Panc1 (cell line): Measurements from ENCODE around the gene LRBA. TPM values are rescaled to one million over a fixed set of nuclear protein-coding genes. Genes with fewer than 3 reads are reported as not detected.

ENCODE experiments used
- ATAC-seq: fragments of 200-7000 bp; cut with Tn5 transposase; 2 replicates; pipeline ENCODE4 v1.9.1; 2020; ENCODE audit warnings: mild to moderate bottlenecking, moderate library complexity
- BruUV-seq: library from RNA; stranded (reverse); fragments of 400-500 nt; replicated peaks from 2 replicates; lab custom pipeline; 2021; lab: Mats Ljungman, UMichigan
- CTCF ChIA-PET: fragments of 300-600 bp; sonication (Branson Sonifier 250); formaldehyde crosslinking; loops from one replicate; lab custom pipeline; 2022; ENCODE audit warnings: antibody characterized with exemption; lab: Charles Lee
- POLR2A ChIA-PET: fragments of 300-600 bp; sonication (Branson Sonifier 250); formaldehyde crosslinking; loops from one replicate; lab custom pipeline; 2022; ENCODE audit warnings: antibody characterized with exemption; lab: Charles Lee
- DNase-seq: peaks from one replicate; pipeline ENCODE4 v3.0.0-alpha.2; 2010; ENCODE audit warnings: low read depth, low spot score
- H3K27ac ChIP-seq: 2 replicates; pipeline ENCODE4 v1.5.1; 2011; ENCODE audit warnings: mild to moderate bottlenecking, low read length, inconsistent platforms
- H3K27me3 ChIP-seq: fragments of 200-500 bp; sonication (Bioruptor generic); 2 replicates; pipeline ENCODE4 v1.6.0; 2014; ENCODE audit warnings: low read length, inconsistent platforms; ENCODE audit not compliant: control insufficient read depth, insufficient read depth
- H3K36me3 ChIP-seq: fragments of 200-500 bp; sonication (Bioruptor generic); 2 replicates; pipeline ENCODE4 v1.5.1; 2014; ENCODE audit warnings: inconsistent platforms, mild to moderate bottlenecking, low read length, moderate library complexity; ENCODE audit not compliant: control insufficient read depth, insufficient read depth
- H3K4me1 ChIP-seq: 2 replicates; pipeline ENCODE4 v1.5.1; 2011; ENCODE audit warnings: inconsistent platforms, mild to moderate bottlenecking, low read length, moderate library complexity; ENCODE audit not compliant: control insufficient read depth, insufficient read depth
- H3K4me3 ChIP-seq, 2 experiments: 2 replicates each; pipeline ENCODE4 v1.5.1; 2011 to 2012; ENCODE audit warnings: low read depth in 2 of 2, low read length in 2 of 2, mild to moderate bottlenecking in 2 of 2, inconsistent platforms in 1 of 2, moderate library complexity in 1 of 2
- H3K9me3 ChIP-seq: fragments of 200-500 bp; sonication (Bioruptor generic); 2 replicates; pipeline ENCODE4 v1.5.1; 2014; ENCODE audit warnings: low read depth, mild to moderate bottlenecking, inconsistent platforms, low read length, moderate library complexity; ENCODE audit not compliant: control insufficient read depth, insufficient read depth
- POLR2AphosphoS5 ChIP-seq: IDR thresholded peaks from 2 replicates; pipeline ENCODE4 v1.6.1; 2012; ENCODE audit warnings: mild to moderate bottlenecking, low read depth, low read length, moderate library complexity
- SIN3A ChIP-seq: IDR thresholded peaks from 2 replicates; pipeline ENCODE4 v1.6.1; 2012; ENCODE audit warnings: low read depth, mild to moderate bottlenecking, low read length, moderate library complexity, borderline replicate concordance; ENCODE audit not compliant: insufficient read depth
- TCF7L2 ChIP-seq: IDR thresholded peaks from 2 replicates; pipeline ENCODE4 v1.6.1; 2011; ENCODE audit warnings: mild to moderate bottlenecking, low read depth, low read length, inconsistent platforms
- in situ Hi-C: cut with HindIII; loops from 2 replicates; pipeline ENCODE4 v1.10.0; 2016; ENCODE audit warnings: low sequenced_read_pairs, low pct_unique_long_range_greater_than_20kb
- intact Hi-C: fragments of 100-400 bp; cut with micrococcal nuclease; formaldehyde crosslinking; loops from one replicate; pipeline ENCODE4 v1.10.0; 2022; ENCODE audit not compliant: unreplicated experiment
- total RNA-seq: library from RNA; stranded (reverse); gene quantifications from one replicate; pipeline ENCODE4 v1.2.1, GENCODE V29; 2021; ENCODE audit not compliant: unreplicated experiment
- TF ChIP-seq, protein P1 (sequence below): fragments of 450-650 bp; IDR thresholded peaks from 2 replicates; pipeline ENCODE4 v1.5.1; 2017; ENCODE audit warnings: mild to moderate bottlenecking
- TF ChIP-seq, protein P2 (sequence below), 2 experiments: IDR thresholded peaks; 2 replicates each; pipeline ENCODE4 v1.6.1; 2011 to 2012; ENCODE audit warnings: low read depth in 2 of 2, control low read depth in 1 of 2, low read length in 1 of 2, mild to moderate bottlenecking in 1 of 2, moderate library complexity in 1 of 2; ENCODE audit not compliant: insufficient read depth in 1 of 2

The LRBA gene
- total RNA-seq, 1 experiment from 2014 or later: 26.4 TPM

GRCh38 chr4:151021637-151022334 lies 6.7 kb upstream of the LRBA start:
- intact Hi-C loops: no loop called here
- no TSS peak for BruUV-seq
- ChIA-PET CTCF (no interaction called here), POLR2A (no interaction called here)
- Histone ChIP-seq H3K9me3 (no peaks in the 10 kb centered on the region), H3K27me3 (no peaks in the 10 kb centered on the region), H3K27ac (no peak overlapping the region), H3K4me1 (no peaks in the 10 kb centered on the region), H3K4me3 (no peak overlapping the region), H3K36me3 (no peaks in the 10 kb centered on the region)
- DNase-seq: no peak
- no peak for ATAC-seq
- TF ChIP-seq, protein P1, sequence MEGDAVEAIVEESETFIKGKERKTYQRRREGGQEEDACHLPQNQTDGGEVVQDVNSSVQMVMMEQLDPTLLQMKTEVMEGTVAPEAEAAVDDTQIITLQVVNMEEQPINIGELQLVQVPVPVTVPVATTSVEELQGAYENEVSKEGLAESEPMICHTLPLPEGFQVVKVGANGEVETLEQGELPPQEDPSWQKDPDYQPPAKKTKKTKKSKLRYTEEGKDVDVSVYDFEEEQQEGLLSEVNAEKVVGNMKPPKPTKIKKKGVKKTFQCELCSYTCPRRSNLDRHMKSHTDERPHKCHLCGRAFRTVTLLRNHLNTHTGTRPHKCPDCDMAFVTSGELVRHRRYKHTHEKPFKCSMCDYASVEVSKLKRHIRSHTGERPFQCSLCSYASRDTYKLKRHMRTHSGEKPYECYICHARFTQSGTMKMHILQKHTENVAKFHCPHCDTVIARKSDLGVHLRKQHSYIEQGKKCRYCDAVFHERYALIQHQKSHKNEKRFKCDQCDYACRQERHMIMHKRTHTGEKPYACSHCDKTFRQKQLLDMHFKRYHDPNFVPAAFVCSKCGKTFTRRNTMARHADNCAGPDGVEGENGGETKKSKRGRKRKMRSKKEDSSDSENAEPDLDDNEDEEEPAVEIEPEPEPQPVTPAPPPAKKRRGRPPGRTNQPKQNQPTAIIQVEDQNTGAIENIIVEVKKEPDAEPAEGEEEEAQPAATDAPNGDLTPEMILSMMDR: no peak
- TF ChIP-seq SIN3A (no peak), POLR2AphosphoS5 (no peak), TCF7L2 (no peak)
- TF ChIP-seq, protein P2, sequence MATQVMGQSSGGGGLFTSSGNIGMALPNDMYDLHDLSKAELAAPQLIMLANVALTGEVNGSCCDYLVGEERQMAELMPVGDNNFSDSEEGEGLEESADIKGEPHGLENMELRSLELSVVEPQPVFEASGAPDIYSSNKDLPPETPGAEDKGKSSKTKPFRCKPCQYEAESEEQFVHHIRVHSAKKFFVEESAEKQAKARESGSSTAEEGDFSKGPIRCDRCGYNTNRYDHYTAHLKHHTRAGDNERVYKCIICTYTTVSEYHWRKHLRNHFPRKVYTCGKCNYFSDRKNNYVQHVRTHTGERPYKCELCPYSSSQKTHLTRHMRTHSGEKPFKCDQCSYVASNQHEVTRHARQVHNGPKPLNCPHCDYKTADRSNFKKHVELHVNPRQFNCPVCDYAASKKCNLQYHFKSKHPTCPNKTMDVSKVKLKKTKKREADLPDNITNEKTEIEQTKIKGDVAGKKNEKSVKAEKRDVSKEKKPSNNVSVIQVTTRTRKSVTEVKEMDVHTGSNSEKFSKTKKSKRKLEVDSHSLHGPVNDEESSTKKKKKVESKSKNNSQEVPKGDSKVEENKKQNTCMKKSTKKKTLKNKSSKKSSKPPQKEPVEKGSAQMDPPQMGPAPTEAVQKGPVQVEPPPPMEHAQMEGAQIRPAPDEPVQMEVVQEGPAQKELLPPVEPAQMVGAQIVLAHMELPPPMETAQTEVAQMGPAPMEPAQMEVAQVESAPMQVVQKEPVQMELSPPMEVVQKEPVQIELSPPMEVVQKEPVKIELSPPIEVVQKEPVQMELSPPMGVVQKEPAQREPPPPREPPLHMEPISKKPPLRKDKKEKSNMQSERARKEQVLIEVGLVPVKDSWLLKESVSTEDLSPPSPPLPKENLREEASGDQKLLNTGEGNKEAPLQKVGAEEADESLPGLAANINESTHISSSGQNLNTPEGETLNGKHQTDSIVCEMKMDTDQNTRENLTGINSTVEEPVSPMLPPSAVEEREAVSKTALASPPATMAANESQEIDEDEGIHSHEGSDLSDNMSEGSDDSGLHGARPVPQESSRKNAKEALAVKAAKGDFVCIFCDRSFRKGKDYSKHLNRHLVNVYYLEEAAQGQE (IDR thresholded peaks at IDR 0.05; ENCODE audit: insufficient read depth in 1 of 2, low read depth in 2 of 2, low read length in 1 of 2): no peak
- in situ Hi-C loops: no loop called here

DNA sequence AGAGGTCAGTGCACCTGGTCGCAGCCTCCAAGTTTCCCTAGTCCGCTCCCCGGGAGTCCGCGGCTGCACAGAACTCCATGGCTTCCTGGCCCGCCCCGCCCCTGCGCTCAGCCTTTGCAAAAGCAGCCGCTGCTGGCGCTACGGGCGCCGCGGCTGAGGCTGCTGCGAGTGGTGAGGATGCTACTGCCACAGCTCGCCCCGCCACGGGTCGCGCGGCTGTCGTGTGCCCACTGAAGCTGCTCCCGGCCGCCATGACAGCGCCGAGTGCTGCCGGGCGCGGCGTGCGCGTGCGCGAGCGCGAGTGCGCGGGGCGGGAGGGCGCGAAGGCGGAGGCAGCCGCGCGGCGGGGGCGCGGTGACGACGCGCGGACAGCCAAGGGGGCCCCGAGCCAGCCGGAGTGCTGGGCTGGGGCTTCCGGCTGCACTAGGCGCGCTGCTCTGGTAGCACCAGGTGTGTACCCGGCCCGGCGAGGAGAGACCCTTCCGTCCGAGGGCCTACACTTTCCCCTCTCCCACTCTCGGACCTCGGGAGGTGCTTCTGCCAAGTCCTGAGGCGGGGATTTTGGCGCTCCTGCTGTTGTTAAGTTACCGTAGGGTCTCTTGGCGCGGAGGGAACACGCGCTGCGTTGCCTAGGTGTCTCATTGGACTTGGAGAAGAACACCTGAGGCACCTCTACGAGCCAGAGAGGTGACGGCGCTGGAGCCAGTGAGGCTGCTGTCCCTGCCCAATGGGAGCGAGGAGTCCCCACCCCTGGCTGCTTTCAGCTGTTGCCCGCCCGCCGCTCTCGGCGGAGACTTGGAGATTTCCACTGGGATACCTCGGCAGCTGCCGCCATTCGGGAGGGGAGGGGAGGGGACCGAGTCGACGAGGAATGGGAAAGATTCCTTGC lies 619 bp upstream of the LRBA start:
- peaks cover 6% of the 10 kb centered on the region for H3K4me1 ChIP-seq
- ChIA-PET POLR2A (no interaction called here), CTCF (no interaction called here)
- ATAC-seq (peak; percentile 90), DNase-seq (no peak)
- H3K27ac ChIP-seq: peak overlapping the region; percentile 87
- H3K36me3 ChIP-seq: peaks cover 3% of the 10 kb centered on the region; the same call in 1 of the 2 replicates
- intact Hi-C loops: no loop called here
- BruUV-seq: no TSS peak
- H3K9me3 ChIP-seq: no peaks in the 10 kb centered on the region
- H3K4me3 ChIP-seq: peak overlapping the region; percentile 79 to 95
- no peaks in the 10 kb centered on the region for H3K27me3 ChIP-seq
- TF ChIP-seq TCF7L2 (no peak), SIN3A (0 out of 2 replicates have a peak, but pooled peaks have one; percentile 38), POLR2AphosphoS5 (peak; percentile 57; the same call in 1 of the 2 replicates)
- TF ChIP-seq, protein P2 (IDR thresholded peaks at IDR 0.05; ENCODE audit: insufficient read depth in 1 of 2, low read depth in 2 of 2, low read length in 1 of 2): no peak
- in situ Hi-C loops: no loop called here
